HepG2 (cell line): ENCODE measurements around the gene TMEM45A. TPM values are rescaled to one million over a fixed set of nuclear protein-coding genes. Genes with fewer than 3 reads are reported as not detected.

Experiments
- ATF7 ChIP-seq, 2 experiments: fragments of 450-650 bp in 1 of 2; sonication (generic) in 1 of 2; formaldehyde crosslinking in 1 of 2; IDR thresholded peaks; 2 replicates each; pipeline versions ENCODE4 v1.4.0 to v1.6.1; 2016 to 2020; ENCODE audit warnings: antibody characterized with exemption in 1 of 2, mild to moderate bottlenecking in 1 of 2, missing genetic modification reagents in 1 of 2
- ATRX ChIP-seq: sonication (generic); formaldehyde crosslinking; IDR thresholded peaks from 2 replicates; pipeline ENCODE4 v1.4.0; 2020; ENCODE audit warnings: missing genetic modification reagents, borderline replicate concordance
- CEBPZ ChIP-seq: IDR thresholded peaks from 2 replicates; pipeline ENCODE4 v1.6.1; 2012; ENCODE audit warnings: low read length, improper control_type of control experiment
- CHCHD3 ChIP-seq: sonication (generic); formaldehyde crosslinking; IDR thresholded peaks from 2 replicates; pipeline ENCODE4 v1.8.0; 2022; ENCODE audit warnings: mild to moderate bottlenecking, missing genetic modification reagents, moderate library complexity
- FOSL2 ChIP-seq: sonication (generic); formaldehyde crosslinking; IDR thresholded peaks from 2 replicates; pipeline ENCODE4 v1.4.0; 2020; ENCODE audit warnings: missing genetic modification reagents
- KAT8 ChIP-seq: IDR thresholded peaks from 2 replicates; pipeline ENCODE4 v1.6.1; 2016; ENCODE audit warnings: missing genetic modification reagents, missing compliant biosample characterization
- NR1H2 ChIP-seq: sonication (generic); formaldehyde crosslinking; IDR thresholded peaks from 2 replicates; pipeline ENCODE4 v1.8.1; 2022; ENCODE audit warnings: low read depth, missing genetic modification reagents, borderline replicate concordance
- NR2F6 ChIP-seq, 2 experiments: IDR thresholded peaks; 2 replicates each; pipeline ENCODE4 v1.6.1; 2016; ENCODE audit warnings: antibody characterized with exemption in 1 of 2, mild to moderate bottlenecking in 1 of 2
- RFX1 ChIP-seq: fragments of 450-650 bp; IDR thresholded peaks from 2 replicates; pipeline ENCODE4 v1.6.1; 2017
- SMARCE1 ChIP-seq: fragments of 450-650 bp; IDR thresholded peaks from 2 replicates; pipeline ENCODE4 v1.6.1; 2017; ENCODE audit warnings: borderline replicate concordance
- TEAD3 ChIP-seq: optimal IDR thresholded peaks from 2 replicates; pipeline ENCODE3; 2016; ENCODE audit warnings: borderline replicate concordance
- ZMYM2 ChIP-seq: sonication (generic); formaldehyde crosslinking; IDR thresholded peaks from 2 replicates; pipeline ENCODE4 v1.8.0; 2022; ENCODE audit warnings: mild to moderate bottlenecking, missing genetic modification reagents
- ZNF207 ChIP-seq: fragments of 450-650 bp; IDR thresholded peaks from 2 replicates; pipeline ENCODE4 v1.6.1; 2016; ENCODE audit warnings: antibody characterized with exemption, borderline replicate concordance
- ZNF230 ChIP-seq: sonication (generic); formaldehyde crosslinking; IDR thresholded peaks from 2 replicates; pipeline ENCODE4 v1.4.0; 2020; ENCODE audit warnings: mild to moderate bottlenecking, missing genetic modification reagents
- ZNF350 ChIP-seq: sonication (generic); formaldehyde crosslinking; IDR thresholded peaks from 2 replicates; pipeline ENCODE4 v1.4.0; 2020; ENCODE audit warnings: mild to moderate bottlenecking, low read depth, missing genetic modification reagents, borderline replicate concordance
- polyA plus RNA-seq, 8 experiments: library from polyadenylated mRNA; depleted of rRNA in 3 of 8; stranded (reverse) in 7 of 8; unstranded in 1 of 8; fragments of >200 nt; fragmentation: Illumina TruSeq in 4 of 8; extraction: Trizol in 4 of 8; gene quantifications; 2 replicates each; pipeline versions ENCODE4 v1.2.1 to v1.2.3, GENCODE V29; 2011 to 2016; ENCODE audit warnings: low read depth in 4 of 8, missing spikeins in 1 of 8, mixed read lengths in 1 of 8; ENCODE audit not compliant: insufficient read depth in 1 of 8
- total RNA-seq, 5 experiments: library from RNA; depleted of rRNA; stranded (reverse); fragments of >200 nt; fragmentation: Illumina TruSeq; extraction: Trizol; gene quantifications; 2 replicates each; pipeline ENCODE4 v1.2.3, GENCODE V29; 2016; ENCODE audit warnings: low read depth in 1 of 5
- TF ChIP-seq, protein P1 (sequence below): sonication (generic); formaldehyde crosslinking; IDR thresholded peaks from 2 replicates; pipeline ENCODE4 v1.4.0; 2020; ENCODE audit warnings: missing genetic modification reagents, borderline replicate concordance
- TF ChIP-seq, protein P2 (sequence below): IDR thresholded peaks from 2 replicates; pipeline ENCODE4 v1.6.1; 2016; ENCODE audit warnings: missing biosample characterization, missing genetic modification reagents, low read depth
- TF ChIP-seq, protein P3 (sequence below): sonication (generic); formaldehyde crosslinking; IDR thresholded peaks from 2 replicates; pipeline ENCODE4 v1.4.0; 2020; ENCODE audit warnings: mild to moderate bottlenecking, low read depth, missing genetic modification reagents

Gene TMEM45A
- total and polyA plus RNA-seq, 2 of the 13 experiments (the other 11 are each of a cell fraction or from before 2014, with no cell fraction given) = 14.8 to 38.5 TPM

GRCh38 chr3:100492059-100493006 lies at the start of gene TMEM45A (continued):
- TF ChIP-seq, protein P1, sequence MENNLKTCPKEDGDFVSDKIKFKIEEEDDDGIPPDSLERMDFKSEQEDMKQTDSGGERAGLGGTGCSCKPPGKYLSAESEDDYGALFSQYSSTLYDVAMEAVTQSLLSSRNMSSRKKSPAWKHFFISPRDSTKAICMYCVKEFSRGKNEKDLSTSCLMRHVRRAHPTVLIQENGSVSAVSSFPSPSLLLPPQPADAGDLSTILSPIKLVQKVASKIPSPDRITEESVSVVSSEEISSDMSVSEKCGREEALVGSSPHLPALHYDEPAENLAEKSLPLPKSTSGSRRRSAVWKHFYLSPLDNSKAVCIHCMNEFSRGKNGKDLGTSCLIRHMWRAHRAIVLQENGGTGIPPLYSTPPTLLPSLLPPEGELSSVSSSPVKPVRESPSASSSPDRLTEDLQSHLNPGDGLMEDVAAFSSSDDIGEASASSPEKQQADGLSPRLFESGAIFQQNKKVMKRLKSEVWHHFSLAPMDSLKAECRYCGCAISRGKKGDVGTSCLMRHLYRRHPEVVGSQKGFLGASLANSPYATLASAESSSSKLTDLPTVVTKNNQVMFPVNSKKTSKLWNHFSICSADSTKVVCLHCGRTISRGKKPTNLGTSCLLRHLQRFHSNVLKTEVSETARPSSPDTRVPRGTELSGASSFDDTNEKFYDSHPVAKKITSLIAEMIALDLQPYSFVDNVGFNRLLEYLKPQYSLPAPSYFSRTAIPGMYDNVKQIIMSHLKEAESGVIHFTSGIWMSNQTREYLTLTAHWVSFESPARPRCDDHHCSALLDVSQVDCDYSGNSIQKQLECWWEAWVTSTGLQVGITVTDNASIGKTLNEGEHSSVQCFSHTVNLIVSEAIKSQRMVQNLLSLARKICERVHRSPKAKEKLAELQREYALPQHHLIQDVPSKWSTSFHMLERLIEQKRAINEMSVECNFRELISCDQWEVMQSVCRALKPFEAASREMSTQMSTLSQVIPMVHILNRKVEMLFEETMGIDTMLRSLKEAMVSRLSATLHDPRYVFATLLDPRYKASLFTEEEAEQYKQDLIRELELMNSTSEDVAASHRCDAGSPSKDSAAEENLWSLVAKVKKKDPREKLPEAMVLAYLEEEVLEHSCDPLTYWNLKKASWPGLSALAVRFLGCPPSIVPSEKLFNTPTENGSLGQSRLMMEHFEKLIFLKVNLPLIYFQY (CRISPR knock-in tag) = peak; percentile 38
- TF ChIP-seq NR2F6 (IDR thresholded peaks at IDR 0.05) (no peak), NR2F6 (CRISPR knock-in tag; IDR thresholded peaks at IDR 0.05) (no peak), RFX1 (no peak), ATRX (CRISPR knock-in tag) (no peak), NR1H2 (no peak), ZMYM2 (CRISPR knock-in tag) (0 out of 2 replicates have a peak, but pooled peaks have one; percentile 42), ZNF207 (no peak), ZNF230 (peak; percentile 76), FOSL2 (CRISPR knock-in tag) (no peak; the same call in 1 of the 2 replicates), SMARCE1 (no peak), KAT8 (CRISPR knock-in tag) (peak; percentile 54; the same call in 1 of the 2 replicates), CHCHD3 (CRISPR knock-in tag) (no peak), CEBPZ (no peak), ATF7 (IDR thresholded peaks at IDR 0.05) (no peak), ATF7 (CRISPR knock-in tag; IDR thresholded peaks at IDR 0.05) (no peak), TEAD3 (peak; percentile 89), ZNF350 (CRISPR knock-in tag) (peak; percentile 84; the same call in 1 of the 2 replicates)
- TF ChIP-seq, protein P2, sequence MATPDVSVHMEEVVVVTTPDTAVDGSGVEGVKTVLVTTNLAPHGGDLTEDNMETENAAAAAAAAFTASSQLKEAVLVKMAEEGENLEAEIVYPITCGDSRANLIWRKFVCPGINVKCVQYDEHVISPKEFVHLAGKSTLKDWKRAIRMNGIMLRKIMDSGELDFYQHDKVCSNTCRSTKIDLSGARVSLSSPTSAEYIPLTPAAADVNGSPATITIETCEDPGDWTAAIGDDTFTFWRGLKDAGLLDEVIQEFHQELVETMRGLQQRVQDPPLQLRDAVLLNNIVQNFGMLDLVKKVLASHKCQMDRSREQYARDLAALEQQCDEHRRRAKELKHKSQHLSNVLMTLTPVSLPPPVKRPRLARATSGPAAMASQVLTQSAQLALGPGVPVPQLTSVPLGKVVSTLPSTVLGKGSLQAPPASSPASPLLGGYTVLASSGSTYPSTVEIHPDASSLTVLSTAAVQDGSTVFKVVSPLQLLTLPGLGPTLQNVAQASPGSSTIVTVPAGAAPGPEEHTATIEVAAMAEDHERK (CRISPR knock-in tag) = 0 out of 2 replicates have a peak, but pooled peaks have one; percentile 33
- TF ChIP-seq, protein P3, sequence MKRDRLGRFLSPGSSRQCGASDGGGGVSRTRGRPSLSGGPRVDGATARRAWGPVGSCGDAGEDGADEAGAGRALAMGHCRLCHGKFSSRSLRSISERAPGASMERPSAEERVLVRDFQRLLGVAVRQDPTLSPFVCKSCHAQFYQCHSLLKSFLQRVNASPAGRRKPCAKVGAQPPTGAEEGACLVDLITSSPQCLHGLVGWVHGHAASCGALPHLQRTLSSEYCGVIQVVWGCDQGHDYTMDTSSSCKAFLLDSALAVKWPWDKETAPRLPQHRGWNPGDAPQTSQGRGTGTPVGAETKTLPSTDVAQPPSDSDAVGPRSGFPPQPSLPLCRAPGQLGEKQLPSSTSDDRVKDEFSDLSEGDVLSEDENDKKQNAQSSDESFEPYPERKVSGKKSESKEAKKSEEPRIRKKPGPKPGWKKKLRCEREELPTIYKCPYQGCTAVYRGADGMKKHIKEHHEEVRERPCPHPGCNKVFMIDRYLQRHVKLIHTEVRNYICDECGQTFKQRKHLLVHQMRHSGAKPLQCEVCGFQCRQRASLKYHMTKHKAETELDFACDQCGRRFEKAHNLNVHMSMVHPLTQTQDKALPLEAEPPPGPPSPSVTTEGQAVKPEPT (CRISPR knock-in tag) = peak; percentile 89; the same call in 1 of the 2 replicates
